Body of pancreas (tissue), 4 donors: ENCODE results near the gene MDN1. TPM values are rescaled to one million over a fixed set of nuclear protein-coding genes. Genes with fewer than 3 reads are reported as not detected.

Experiments used
- ATAC-seq: fragments of 150-250 bp; one replicate; pipeline ENCODE4 v1.9.1; 2016
- DNase-seq, 4 donors: peaks; one replicate each; pipeline ENCODE4 v3.0.0-alpha.2; 2019
- H3K27ac ChIP-seq, 4 donors: fragments of 200-600 bp; sonication (generic); 1 replicate in 3 of 4; 2 replicates in 1 of 4; pipeline versions ENCODE4 v1.5.1 to v1.6.1; 2016 to 2019; ENCODE audit warnings: mild to moderate bottlenecking in 1 of 4, mixed read lengths in 1 of 4, moderate library complexity in 1 of 4
- H3K27me3 ChIP-seq, 2 donors: fragments of 200-600 bp; sonication (generic); one replicate each; pipeline ENCODE4 v1.6.0; 2016; ENCODE audit warnings: mild to moderate bottlenecking in 1 of 2
- H3K36me3 ChIP-seq, 2 donors: fragments of 200-600 bp; sonication (generic); replicated peaks in 1 of 2; 2 replicates each; pipeline ENCODE4 v1.5.1; 2016; ENCODE audit warnings: low read depth in 2 of 2; ENCODE audit not compliant: insufficient read depth in 1 of 2
- H3K4me1 ChIP-seq: fragments of 200-600 bp; sonication (generic); one replicate; pipeline ENCODE4 v1.6.0; 2016
- H3K4me3 ChIP-seq, 2 donors: fragments of 200-600 bp; sonication (generic); 1 replicate in 1 of 2; 2 replicates in 1 of 2; pipeline ENCODE4 v1.5.1; 2016 to 2019
- H3K9me3 ChIP-seq, 3 donors: fragments of 200-600 bp; sonication (generic); 1 replicate in 2 of 3; 2 replicates in 1 of 3; pipeline ENCODE4 v1.5.1; 2016
- POLR2A ChIP-seq, 3 donors: fragments of 450-650 bp; IDR thresholded peaks; one replicate each; pipeline ENCODE4 v1.6.1; 2016; ENCODE audit warnings: antibody characterized with exemption in 3 of 3, mild to moderate bottlenecking in 2 of 3
- WGBS, 2 donors: methylation state at CpG; one replicate each; pipeline ENCODE4 v1.1.5; 2017; 5-methylcytosine and 5-hydroxymethylcytosine counted together
- intact Hi-C: fragments of 100-400 bp; cut with DNase I; formaldehyde crosslinking; loops from one replicate; pipeline ENCODE4 v1.15.1; 2023
- total RNA-seq, 2 donors: library from RNA; depleted of rRNA; stranded (reverse); fragments of >200 nt; gene quantifications; one replicate each; pipeline ENCODE4 v1.1.0, GENCODE V29; 2016
- TF ChIP-seq, protein P1 (sequence below), 7 experiments: fragments of 450-650 bp in 4 of 7; fragments of 200-600 bp in 3 of 7; sonication (generic) in 3 of 7; IDR thresholded peaks; one replicate each; pipeline ENCODE4 v1.5.1; 2016 to 2019; ENCODE audit warnings: antibody characterized with exemption in 7 of 7

MDN1 gene
- total RNA-seq, 2 donors from 2014 or later: 17.9 to 26.7 TPM

- ATAC-seq (no peak), DNase-seq (no peak)
- Histone ChIP-seq H3K27me3 (no peaks in the 10 kb centered on the region), H3K4me1 (no peaks in the 10 kb centered on the region), H3K4me3 (no peak overlapping the region), H3K27ac (no peak overlapping the region), H3K9me3 (no peaks in the 10 kb centered on the region), H3K36me3 (peaks cover 0 to 31% of the 10 kb centered on the region in 2 donors)
- TF ChIP-seq, protein P1, sequence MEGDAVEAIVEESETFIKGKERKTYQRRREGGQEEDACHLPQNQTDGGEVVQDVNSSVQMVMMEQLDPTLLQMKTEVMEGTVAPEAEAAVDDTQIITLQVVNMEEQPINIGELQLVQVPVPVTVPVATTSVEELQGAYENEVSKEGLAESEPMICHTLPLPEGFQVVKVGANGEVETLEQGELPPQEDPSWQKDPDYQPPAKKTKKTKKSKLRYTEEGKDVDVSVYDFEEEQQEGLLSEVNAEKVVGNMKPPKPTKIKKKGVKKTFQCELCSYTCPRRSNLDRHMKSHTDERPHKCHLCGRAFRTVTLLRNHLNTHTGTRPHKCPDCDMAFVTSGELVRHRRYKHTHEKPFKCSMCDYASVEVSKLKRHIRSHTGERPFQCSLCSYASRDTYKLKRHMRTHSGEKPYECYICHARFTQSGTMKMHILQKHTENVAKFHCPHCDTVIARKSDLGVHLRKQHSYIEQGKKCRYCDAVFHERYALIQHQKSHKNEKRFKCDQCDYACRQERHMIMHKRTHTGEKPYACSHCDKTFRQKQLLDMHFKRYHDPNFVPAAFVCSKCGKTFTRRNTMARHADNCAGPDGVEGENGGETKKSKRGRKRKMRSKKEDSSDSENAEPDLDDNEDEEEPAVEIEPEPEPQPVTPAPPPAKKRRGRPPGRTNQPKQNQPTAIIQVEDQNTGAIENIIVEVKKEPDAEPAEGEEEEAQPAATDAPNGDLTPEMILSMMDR (IDR thresholded peaks at IDR 0.05): no peak
- no peak for TF ChIP-seq POLR2A (IDR thresholded peaks at IDR 0.05)
- 87 to 88% methylated on average over 5 of the region's 5 CpGs for WGBS, 2 donors
- intact Hi-C loops: no loop called here
Observed at GRCh38 chr6:89667872-89668556, 151.6 kb downstream of the MDN1 start.

DNA sequence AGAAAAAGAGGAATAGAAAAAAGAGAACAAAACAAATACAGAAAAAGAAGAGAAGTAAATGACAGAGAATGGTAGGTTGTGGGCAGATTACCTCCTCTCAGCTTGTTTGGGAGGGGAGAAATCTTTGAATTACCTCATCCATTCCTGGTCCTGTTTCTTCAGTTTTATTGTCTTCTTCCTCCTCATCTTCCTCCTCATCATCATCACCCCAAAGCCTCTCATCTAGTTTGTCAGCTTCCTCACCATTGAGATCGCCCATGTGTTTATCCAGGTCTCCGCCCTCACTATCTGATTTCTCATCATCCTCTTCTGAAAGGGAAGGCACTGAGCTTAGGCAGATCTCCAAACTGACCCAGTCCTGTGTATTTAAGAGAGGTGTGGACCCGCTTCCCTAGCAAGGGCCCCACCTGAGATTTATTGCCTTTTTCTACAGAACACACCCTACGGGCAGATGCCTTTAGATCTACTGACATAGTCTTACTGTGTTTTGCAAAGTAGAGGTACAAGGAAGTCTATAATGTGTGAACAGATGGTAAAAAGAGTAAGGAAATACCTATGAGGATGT lies 156.9 kb downstream of the MDN1 start:
- no peak for DNase-seq
- Histone ChIP-seq H3K27me3 (no peaks in the 10 kb centered on the region), H3K4me3 (no peak overlapping the region), H3K36me3 (peaks cover 0 to 21% of the 10 kb centered on the region in 2 donors), H3K4me1 (no peaks in the 10 kb centered on the region), H3K27ac (no peak overlapping the region), H3K9me3 (no peaks in the 10 kb centered on the region)
- TF ChIP-seq POLR2A (IDR thresholded peaks at IDR 0.05): no peak
- TF ChIP-seq, protein P1 (IDR thresholded peaks at IDR 0.05): no peak
- no peak for ATAC-seq
- 93 to 98% methylated on average over 4 of the region's 4 CpGs for WGBS, 2 donors
- intact Hi-C loops: no loop called here

DNA sequence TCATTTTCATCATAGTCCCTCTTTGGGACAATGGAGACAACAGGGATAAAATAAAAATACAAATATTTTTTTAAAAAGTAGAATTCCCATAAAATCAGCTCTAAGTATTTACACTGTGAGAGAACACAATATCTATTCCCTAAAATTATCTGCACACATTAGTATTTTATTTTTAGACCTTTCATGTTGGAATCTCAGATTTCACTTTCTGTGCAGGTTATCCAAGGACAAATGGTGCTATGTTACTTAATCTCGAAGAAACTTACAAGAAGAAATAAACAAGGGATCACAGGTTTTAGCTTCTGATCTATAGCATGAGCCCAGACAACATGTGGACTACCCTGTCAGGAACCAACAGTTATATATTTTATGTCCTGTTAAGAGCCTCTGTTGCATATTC lies 158.0 kb downstream of the MDN1 start:
- WGBS, 2 donors: 41 to 56% methylated on average over 1 of the region's 1 CpG
- TF ChIP-seq, protein P1 (IDR thresholded peaks at IDR 0.05): no peak
- TF ChIP-seq POLR2A (IDR thresholded peaks at IDR 0.05): no peak
- intact Hi-C loops: no loop called here

DNA sequence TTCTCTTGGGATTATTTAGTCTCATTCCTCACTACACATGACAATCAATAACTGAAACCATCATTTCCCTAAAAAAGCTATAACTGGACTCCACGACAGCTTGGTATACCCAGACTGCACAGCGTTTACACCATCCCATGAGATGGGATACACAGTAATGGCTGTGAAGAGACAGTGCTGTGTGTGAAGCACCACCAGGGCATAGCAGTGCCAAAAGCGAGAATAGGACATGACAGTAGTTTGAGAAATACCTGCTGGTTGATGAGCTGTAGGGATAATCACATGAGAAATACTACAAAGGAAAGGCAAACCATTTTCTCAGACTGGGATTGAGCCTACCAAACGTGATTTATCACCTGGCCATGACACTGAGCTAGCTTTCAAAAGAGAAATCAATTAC lies 158.6 kb downstream of the MDN1 start:
- no peak overlapping the region for H3K4me3 ChIP-seq
- no peak overlapping the region for H3K27ac ChIP-seq

More for the DNA sequence above, 158.0 kb downstream of the MDN1 start:
- no peak for ATAC-seq
- Histone ChIP-seq H3K27me3 (no peaks in the 10 kb centered on the region), H3K4me1 (no peaks in the 10 kb centered on the region), H3K4me3 (no peak overlapping the region), H3K36me3 (peaks cover 0 to 29% of the 10 kb centered on the region in 2 donors), H3K9me3 (no peaks in the 10 kb centered on the region), H3K27ac (no peak overlapping the region)
- no peak for DNase-seq

More for the DNA sequence above, 158.6 kb downstream of the MDN1 start:
- H3K27me3 ChIP-seq: no peaks in the 10 kb centered on the region
- DNase-seq (no peak), ATAC-seq (no peak)
- no peak for TF ChIP-seq POLR2A (IDR thresholded peaks at IDR 0.05)
- TF ChIP-seq, protein P1 (IDR thresholded peaks at IDR 0.05): no peak
- H3K36me3 ChIP-seq: peaks cover 0 to 27% of the 10 kb centered on the region in 2 donors
- 89% methylated on average over 4 of the region's 4 CpGs for WGBS, 2 donors
- intact Hi-C loops: no loop called here
- H3K9me3 ChIP-seq: no peaks in the 10 kb centered on the region
- no peaks in the 10 kb centered on the region for H3K4me1 ChIP-seq
